Measurements from ENCODE around the gene TSPAN9.

Gene TSPAN9

DNA sequence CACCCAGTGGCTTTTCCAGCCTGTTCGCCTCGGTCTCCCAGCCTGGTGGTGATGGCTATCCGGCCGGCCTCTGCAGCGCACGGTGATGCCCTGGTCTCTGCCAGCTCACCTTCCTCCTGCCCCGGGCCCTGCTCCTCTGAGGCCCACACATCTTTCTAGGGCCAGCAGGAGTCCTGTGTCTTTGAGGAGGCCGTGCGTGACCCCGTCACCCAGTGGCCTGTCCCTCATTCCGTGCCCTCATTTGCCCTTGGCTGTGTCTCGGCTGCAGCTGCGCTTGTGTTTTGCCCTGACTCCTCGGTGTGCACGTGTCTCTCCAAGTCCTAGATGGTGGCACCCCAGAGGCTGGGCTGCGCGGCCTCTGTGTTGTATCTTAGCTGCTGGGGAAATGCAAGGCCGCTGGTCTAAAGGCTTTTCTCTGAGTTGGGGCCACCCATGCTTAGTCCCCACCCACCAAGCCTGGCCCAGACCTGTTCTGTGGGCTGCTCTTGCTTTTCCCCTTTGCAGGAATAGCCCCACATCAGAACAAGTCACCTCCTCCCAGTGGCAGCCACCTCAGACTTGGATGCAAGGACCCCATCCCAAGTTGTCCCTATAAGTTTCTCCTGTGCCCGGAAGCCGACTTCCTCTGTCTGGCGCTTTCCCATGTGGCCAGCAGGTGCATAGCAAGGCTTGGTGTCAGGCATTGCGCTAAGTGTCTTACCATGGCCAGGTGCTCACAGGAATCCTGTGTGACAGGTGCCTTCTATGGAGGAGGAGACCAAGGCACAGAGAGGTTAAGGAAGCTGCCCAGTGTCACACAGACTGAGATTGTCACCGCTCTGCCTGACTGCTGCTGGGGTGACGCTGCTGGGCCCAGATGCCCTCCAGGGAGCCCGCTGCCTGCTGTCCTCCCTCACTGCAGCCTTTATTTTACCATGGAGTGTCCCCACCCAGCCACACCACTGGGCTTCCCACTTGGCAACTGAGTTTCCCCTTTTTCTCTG is 64.5 kb downstream of the TSPAN9 start:
- H3K4me2 ChIP-seq (ENCODE audit: low read length): no peak overlapping the region
- no peak overlapping the region for H3K27ac ChIP-seq (ENCODE audit: low read depth, low read length)
- H3K36me3 ChIP-seq (ENCODE audit: control insufficient read depth, low read length): no peaks in the 10 kb centered on the region
- no peaks in the 10 kb centered on the region for H3K27me3 ChIP-seq (ENCODE audit: control insufficient read depth, low read length)
- no peak for TF ChIP-seq EZH2phosphoT487 (IDR thresholded peaks at IDR 0.05; ENCODE audit: borderline replicate concordance, low read length)
- TF ChIP-seq, protein P1, sequence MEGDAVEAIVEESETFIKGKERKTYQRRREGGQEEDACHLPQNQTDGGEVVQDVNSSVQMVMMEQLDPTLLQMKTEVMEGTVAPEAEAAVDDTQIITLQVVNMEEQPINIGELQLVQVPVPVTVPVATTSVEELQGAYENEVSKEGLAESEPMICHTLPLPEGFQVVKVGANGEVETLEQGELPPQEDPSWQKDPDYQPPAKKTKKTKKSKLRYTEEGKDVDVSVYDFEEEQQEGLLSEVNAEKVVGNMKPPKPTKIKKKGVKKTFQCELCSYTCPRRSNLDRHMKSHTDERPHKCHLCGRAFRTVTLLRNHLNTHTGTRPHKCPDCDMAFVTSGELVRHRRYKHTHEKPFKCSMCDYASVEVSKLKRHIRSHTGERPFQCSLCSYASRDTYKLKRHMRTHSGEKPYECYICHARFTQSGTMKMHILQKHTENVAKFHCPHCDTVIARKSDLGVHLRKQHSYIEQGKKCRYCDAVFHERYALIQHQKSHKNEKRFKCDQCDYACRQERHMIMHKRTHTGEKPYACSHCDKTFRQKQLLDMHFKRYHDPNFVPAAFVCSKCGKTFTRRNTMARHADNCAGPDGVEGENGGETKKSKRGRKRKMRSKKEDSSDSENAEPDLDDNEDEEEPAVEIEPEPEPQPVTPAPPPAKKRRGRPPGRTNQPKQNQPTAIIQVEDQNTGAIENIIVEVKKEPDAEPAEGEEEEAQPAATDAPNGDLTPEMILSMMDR (IDR thresholded peaks at IDR 0.05; ENCODE audit: low read depth, low read length, poor library complexity, severe bottlenecking): no peak
- no peaks in the 10 kb centered on the region for H3K79me2 ChIP-seq (ENCODE audit: control insufficient read depth, low read length)
- H3K9me3 ChIP-seq (ENCODE audit: control insufficient read depth, insufficient read depth, low read length): no peaks in the 10 kb centered on the region
- H3K9me2 ChIP-seq (replicated peaks; ENCODE audit: control insufficient read depth, low read length): no peaks in the 10 kb centered on the region
- no peaks in the 10 kb centered on the region for H3F3A ChIP-seq (ENCODE audit: control insufficient read depth, insufficient read depth)
- no peak overlapping the region for H3K4me3 ChIP-seq (ENCODE audit: low read length)
- H4K20me1 ChIP-seq (ENCODE audit: control insufficient read depth, insufficient read depth, low read depth, low read length): 0 out of 2 replicates have a peak, but pooled peaks cover 3% of the 10 kb centered on the region
- H3K4me1 ChIP-seq (ENCODE audit: control insufficient read depth, low read length): no peaks in the 10 kb centered on the region

DNA sequence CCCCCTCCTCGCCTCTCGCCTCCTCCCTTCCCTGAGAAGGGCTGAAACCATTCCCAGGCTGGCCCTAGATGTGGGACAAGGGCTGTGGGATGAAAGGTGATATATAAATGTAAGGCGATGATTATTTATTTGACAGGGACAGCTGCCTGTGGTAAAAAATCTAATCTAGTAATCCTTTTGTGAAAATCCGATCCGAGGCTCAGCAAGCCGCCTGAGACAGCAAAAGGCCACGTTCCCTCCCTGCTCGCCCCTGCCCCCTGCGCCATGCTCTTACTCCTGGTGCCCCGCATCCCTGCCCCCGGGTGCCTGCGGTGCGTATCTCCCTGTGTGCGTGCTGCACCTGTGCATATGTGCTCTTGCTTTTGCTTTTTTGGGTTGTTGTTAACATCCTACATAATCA is 65.2 kb downstream of the TSPAN9 start:
- no peaks in the 10 kb centered on the region for H3K9me2 ChIP-seq (replicated peaks; ENCODE audit: control insufficient read depth, low read length)
- no peak overlapping the region for H3K4me2 ChIP-seq (ENCODE audit: low read length)
- H3K4me1 ChIP-seq (ENCODE audit: control insufficient read depth, low read length): no peaks in the 10 kb centered on the region
- H3K79me2 ChIP-seq (ENCODE audit: control insufficient read depth, low read length): no peaks in the 10 kb centered on the region
- H3K27me3 ChIP-seq (ENCODE audit: control insufficient read depth, low read length): no peaks in the 10 kb centered on the region
- H3K36me3 ChIP-seq (ENCODE audit: control insufficient read depth, low read length): no peaks in the 10 kb centered on the region
- H3F3A ChIP-seq (ENCODE audit: control insufficient read depth, insufficient read depth): no peaks in the 10 kb centered on the region
- TF ChIP-seq, protein P1 (IDR thresholded peaks at IDR 0.05; ENCODE audit: low read depth, low read length, poor library complexity, severe bottlenecking): no peak
- TF ChIP-seq EZH2phosphoT487 (IDR thresholded peaks at IDR 0.05; ENCODE audit: borderline replicate concordance, low read length): no peak
- no peak overlapping the region for H3K4me3 ChIP-seq (ENCODE audit: low read length)
- no peaks in the 10 kb centered on the region for H3K9me3 ChIP-seq (ENCODE audit: control insufficient read depth, insufficient read depth, low read length)
- 0 out of 2 replicates have a peak, but pooled peaks cover 3% of the 10 kb centered on the region for H4K20me1 ChIP-seq (ENCODE audit: control insufficient read depth, insufficient read depth, low read depth, low read length)
- H3K27ac ChIP-seq (ENCODE audit: low read depth, low read length): no peak overlapping the region

DNA sequence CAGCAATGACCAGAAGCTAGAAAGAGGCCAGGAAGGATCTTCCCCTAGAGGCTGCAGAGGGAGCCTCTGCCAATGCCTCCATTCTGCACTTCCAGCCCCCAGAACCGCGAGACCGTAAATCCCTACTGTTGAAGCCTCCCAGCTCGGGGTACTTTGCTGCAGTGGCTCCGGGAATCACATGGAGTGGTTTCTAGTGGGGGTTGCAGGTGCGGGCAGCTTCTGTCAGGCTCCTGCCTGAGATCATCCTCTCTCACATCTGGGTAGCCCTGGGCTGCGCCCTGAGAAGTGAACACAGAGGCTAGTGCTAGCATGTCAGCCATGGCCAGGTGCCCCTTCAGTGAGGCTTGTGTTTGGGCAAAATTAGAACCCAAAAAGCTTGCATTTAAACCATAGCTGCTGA is 67.3 kb downstream of the TSPAN9 start:
- TF ChIP-seq EZH2phosphoT487 (IDR thresholded peaks at IDR 0.05; ENCODE audit: borderline replicate concordance, low read length): no peak
- TF ChIP-seq, protein P1 (IDR thresholded peaks at IDR 0.05; ENCODE audit: low read depth, low read length, poor library complexity, severe bottlenecking): no peak
- Histone ChIP-seq H3K79me2 (ENCODE audit: control insufficient read depth, low read length) (no peaks in the 10 kb centered on the region), H3F3A (ENCODE audit: control insufficient read depth, insufficient read depth) (no peaks in the 10 kb centered on the region), H3K9me2 (replicated peaks; ENCODE audit: control insufficient read depth, low read length) (no peaks in the 10 kb centered on the region), H3K9me3 (ENCODE audit: control insufficient read depth, insufficient read depth, low read length) (no peaks in the 10 kb centered on the region), H3K4me1 (ENCODE audit: control insufficient read depth, low read length) (no peaks in the 10 kb centered on the region), H4K20me1 (ENCODE audit: control insufficient read depth, insufficient read depth, low read depth, low read length) (0 out of 2 replicates have a peak, but pooled peaks cover 3% of the 10 kb centered on the region), H3K36me3 (ENCODE audit: control insufficient read depth, low read length) (no peaks in the 10 kb centered on the region), H3K27ac (ENCODE audit: low read depth, low read length) (no peak overlapping the region), H3K4me3 (ENCODE audit: low read length) (no peak overlapping the region), H3K4me2 (ENCODE audit: low read length) (no peak overlapping the region), H3K27me3 (ENCODE audit: control insufficient read depth, low read length) (0 out of 2 replicates have a peak, but pooled peaks cover 2% of the 10 kb centered on the region)

Measured in DOHH2 (cell line).